DOHH2 (cell line): ENCODE data around the gene MAMDC4.

Experiments
- H3F3A ChIP-seq: fragments of 200-600 bp; sonication (generic), shearing (Covaris generic); 2 replicates; pipeline ENCODE4 v1.6.0; 2016; ENCODE audit warnings: antibody characterized with exemption, mild to moderate bottlenecking; ENCODE audit not compliant: control insufficient read depth, insufficient read depth
- H3K27ac ChIP-seq: fragments of 200-600 bp; sonication (generic); 2 replicates; pipeline ENCODE4 v1.5.1; 2014; ENCODE audit warnings: low read depth, mild to moderate bottlenecking, low read length, moderate library complexity
- H3K27me3 ChIP-seq: fragments of 200-600 bp; sonication (generic); 2 replicates; pipeline ENCODE4 v1.6.1; 2014; ENCODE audit warnings: mild to moderate bottlenecking, low read length, mixed read lengths; ENCODE audit not compliant: control insufficient read depth
- H3K36me3 ChIP-seq: fragments of 200-600 bp; sonication (generic); 2 replicates; pipeline ENCODE4 v1.6.1; 2014; ENCODE audit warnings: mild to moderate bottlenecking, low read length, moderate library complexity, mixed read lengths; ENCODE audit not compliant: control insufficient read depth
- H3K4me1 ChIP-seq: fragments of 200-600 bp; sonication (generic); 2 replicates; pipeline ENCODE4 v1.6.1; 2014; ENCODE audit warnings: mild to moderate bottlenecking, low read length, mixed read lengths; ENCODE audit not compliant: control insufficient read depth
- H3K4me2 ChIP-seq: fragments of 200-600 bp; sonication (generic); 2 replicates; pipeline ENCODE4 v1.6.0; 2014; ENCODE audit warnings: mild to moderate bottlenecking, low read length, moderate library complexity
- H3K4me3 ChIP-seq: fragments of 200-600 bp; sonication (generic); 2 replicates; pipeline ENCODE4 v1.5.1; 2014; ENCODE audit warnings: mild to moderate bottlenecking, low read length, mixed read lengths
- H3K79me2 ChIP-seq: fragments of 200-600 bp; sonication (generic); 2 replicates; pipeline ENCODE4 v1.6.1; 2014; ENCODE audit warnings: mild to moderate bottlenecking, low read length, mixed read lengths; ENCODE audit not compliant: control insufficient read depth
- H3K9me2 ChIP-seq: fragments of 200-600 bp; sonication (generic); replicated peaks from 2 replicates; pipeline ENCODE4 v1.6.1; 2014; ENCODE audit warnings: mild to moderate bottlenecking, low read length, mixed read lengths; ENCODE audit not compliant: control insufficient read depth
- H3K9me3 ChIP-seq: fragments of 200-600 bp; sonication (generic); 2 replicates; pipeline ENCODE4 v1.6.1; 2014; ENCODE audit warnings: antibody characterized with exemption, low read length, mixed read lengths; ENCODE audit not compliant: control insufficient read depth, insufficient read depth
- H4K20me1 ChIP-seq: fragments of 200-600 bp; sonication (generic); 2 replicates; pipeline ENCODE4 v1.6.0; 2014; ENCODE audit warnings: low read depth, mild to moderate bottlenecking, antibody characterized with exemption, low read length, moderate library complexity; ENCODE audit not compliant: control insufficient read depth, insufficient read depth
- CTCF ChIP-seq: fragments of 200-600 bp; sonication (generic); IDR thresholded peaks from one replicate; pipeline ENCODE4 v1.5.1; 2014; ENCODE audit warnings: antibody characterized with exemption, mild to moderate bottlenecking, low read depth, low read length; ENCODE audit not compliant: poor library complexity, severe bottlenecking
- EZH2phosphoT487 ChIP-seq: fragments of 200-600 bp; sonication (generic); IDR thresholded peaks from 2 replicates; pipeline ENCODE4 v1.6.1; 2017; ENCODE audit warnings: borderline replicate concordance, mild to moderate bottlenecking, antibody characterized with exemption, low read length, moderate library complexity, mixed read lengths

The MAMDC4 gene

GRCh38 chr9:136857581-136858412 is 5.7 kb downstream of the MAMDC4 start:
- H3K4me2 ChIP-seq: no peak overlapping the region
- H3K9me3 ChIP-seq: no peaks in the 10 kb centered on the region
- no peak overlapping the region for H3K4me3 ChIP-seq
- H3K79me2 ChIP-seq: no peaks in the 10 kb centered on the region
- H3K36me3 ChIP-seq: peaks cover 20% of the 10 kb centered on the region
- H4K20me1 ChIP-seq: no peaks in the 10 kb centered on the region
- no peaks in the 10 kb centered on the region for H3K27me3 ChIP-seq
- H3F3A ChIP-seq: no peaks in the 10 kb centered on the region
- no peak overlapping the region for H3K27ac ChIP-seq
- H3K4me1 ChIP-seq: peaks cover 6% of the 10 kb centered on the region
- TF ChIP-seq EZH2phosphoT487 (no peak), CTCF (no peak)
- H3K9me2 ChIP-seq: no peaks in the 10 kb centered on the region

GRCh38 chr9:136858452-136858843 is 6.3 kb downstream of the MAMDC4 start:
- peaks cover 6% of the 10 kb centered on the region for H3K4me1 ChIP-seq
- H3K36me3 ChIP-seq: peaks cover 26% of the 10 kb centered on the region
- H3K9me3 ChIP-seq: no peaks in the 10 kb centered on the region
- no peaks in the 10 kb centered on the region for H3K27me3 ChIP-seq
- H3K9me2 ChIP-seq: no peaks in the 10 kb centered on the region
- no peak overlapping the region for H3K27ac ChIP-seq
- H4K20me1 ChIP-seq: no peaks in the 10 kb centered on the region
- no peak overlapping the region for H3K4me2 ChIP-seq
- no peaks in the 10 kb centered on the region for H3K79me2 ChIP-seq
- TF ChIP-seq EZH2phosphoT487 (no peak), CTCF (no peak)
- H3K4me3 ChIP-seq: no peak overlapping the region
- no peaks in the 10 kb centered on the region for H3F3A ChIP-seq

- Histone ChIP-seq H3K27ac (no peak overlapping the region), H3K27me3 (no peaks in the 10 kb centered on the region), H4K20me1 (no peaks in the 10 kb centered on the region), H3K4me1 (peaks cover under 1% of the 10 kb centered on the region), H3K79me2 (peaks cover 3% of the 10 kb centered on the region; the same call in 1 of the 2 replicates), H3K9me3 (no peaks in the 10 kb centered on the region), H3K9me2 (no peaks in the 10 kb centered on the region), H3K4me3 (no peak overlapping the region), H3K4me2 (no peak overlapping the region), H3F3A (no peaks in the 10 kb centered on the region), H3K36me3 (peaks cover 33% of the 10 kb centered on the region)
- TF ChIP-seq CTCF (no peak), EZH2phosphoT487 (no peak)
Observed at GRCh38 chr9:136858844-136859757, 7.0 kb downstream of the MAMDC4 start.
